NK-92 (cell line): Measurements from ENCODE around the gene DACT3.

ENCODE experiments used
- DNase-seq: peaks from one replicate; lab custom pipeline; 2025; ENCODE audit not compliant: unreplicated experiment; lab: John Stamatoyannopoulos, UW

DACT3 gene

DNA sequence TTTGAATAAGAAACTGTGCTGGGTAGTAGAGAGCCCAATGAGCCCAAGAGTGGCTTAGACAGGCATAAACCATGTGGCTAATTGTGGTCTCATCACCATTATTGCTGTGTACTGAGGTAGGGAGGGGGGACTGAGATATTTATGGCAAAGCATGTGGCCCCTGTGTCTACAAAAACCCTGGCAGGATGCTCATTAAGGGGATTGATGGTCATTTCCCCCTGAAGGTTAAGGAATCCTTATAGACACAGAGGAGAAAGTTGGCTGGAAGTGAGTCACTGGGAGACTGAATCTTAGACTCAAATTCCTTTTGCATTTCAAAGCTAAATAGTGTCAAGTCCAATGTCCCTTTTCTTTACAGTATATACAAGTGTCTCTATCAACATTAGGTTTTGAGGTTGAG is 9.8 kb upstream of the DACT3 start:
- no peak for DNase-seq

GRCh38 chr19:46668662-46669061 is 7.7 kb upstream of the DACT3 start:
- DNase-seq, result no peak

- DNase-seq, result no peak
Observed at GRCh38 chr19:46665072-46665471, 4.1 kb upstream of the DACT3 start.

- peak; percentile 27 for DNase-seq
Observed at GRCh38 chr19:46661735-46662592, 982 bp upstream of the DACT3 start.

DNA sequence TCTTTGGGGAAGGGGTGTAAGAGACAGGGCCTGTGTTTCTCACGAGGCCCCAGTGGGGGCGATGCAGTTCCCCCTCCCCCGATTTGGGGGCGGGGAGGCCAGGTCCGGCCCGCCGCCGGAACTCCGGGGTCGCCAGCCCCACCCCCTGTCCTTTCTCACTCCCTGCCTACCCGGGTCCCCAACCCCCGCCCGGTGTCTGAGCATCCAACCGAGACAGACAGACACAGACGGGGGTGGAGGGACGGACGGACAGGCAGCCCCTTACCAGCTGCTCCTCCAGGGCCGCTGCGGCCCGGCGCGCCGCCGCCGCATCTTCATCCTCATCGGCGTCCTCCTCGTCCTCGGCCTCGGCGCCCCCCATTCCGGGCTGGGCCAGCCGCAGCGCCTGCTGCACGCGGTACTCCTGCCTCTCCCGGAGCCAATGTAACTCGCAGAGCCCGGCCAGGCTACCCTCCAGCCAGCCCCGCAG is 397 bp downstream of the DACT3 start:
- no peak for DNase-seq

GRCh38 chr19:46660008-46660517 is 919 bp downstream of the DACT3 start:
- DNase-seq, result no peak

DNA sequence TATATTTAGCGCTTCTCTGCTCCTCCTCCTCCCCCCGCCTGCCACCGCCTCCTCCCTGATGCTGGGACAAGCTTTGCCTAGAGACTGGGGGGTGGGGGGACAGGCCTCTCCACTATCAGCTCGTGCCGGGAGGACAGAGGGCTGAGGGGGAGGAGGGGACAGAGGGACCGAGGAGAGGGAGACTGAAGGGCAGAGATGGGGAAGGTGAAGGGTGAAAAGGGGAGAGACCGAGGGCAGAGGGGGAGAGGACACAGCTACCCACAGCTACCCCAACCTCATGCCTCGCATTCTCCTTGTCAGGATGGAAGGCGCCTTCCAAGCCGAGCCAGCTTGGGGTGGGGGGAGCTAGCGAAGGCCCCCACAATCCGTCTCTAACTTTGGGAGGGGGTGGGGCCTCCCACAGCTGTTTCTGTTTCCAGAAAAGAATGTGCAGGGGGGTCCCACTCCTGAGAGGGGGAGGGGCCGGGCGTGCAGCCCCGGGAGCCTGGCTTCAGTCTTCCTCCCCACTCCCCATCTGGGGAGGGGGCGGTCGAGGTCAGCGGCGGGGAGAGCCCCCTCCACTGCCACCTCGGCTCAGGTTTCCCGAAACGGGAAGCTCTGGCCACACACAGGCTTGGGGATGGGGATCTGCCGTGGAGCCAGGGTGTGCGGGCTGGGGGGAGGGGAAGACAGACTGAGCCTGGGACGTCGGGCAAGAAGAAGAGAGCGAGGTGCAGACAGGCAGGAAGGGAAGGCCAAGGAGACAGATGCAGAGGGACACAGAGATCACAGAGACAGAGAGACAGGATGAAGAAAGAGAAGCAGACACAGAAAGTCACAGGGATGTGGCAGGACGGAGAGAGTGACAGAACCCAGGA is 1.6 kb downstream of the DACT3 start:
- DNase-seq, result no peak

- no peak for DNase-seq
Observed at GRCh38 chr19:46656541-46656940, 4.4 kb downstream of the DACT3 start.

DNA sequence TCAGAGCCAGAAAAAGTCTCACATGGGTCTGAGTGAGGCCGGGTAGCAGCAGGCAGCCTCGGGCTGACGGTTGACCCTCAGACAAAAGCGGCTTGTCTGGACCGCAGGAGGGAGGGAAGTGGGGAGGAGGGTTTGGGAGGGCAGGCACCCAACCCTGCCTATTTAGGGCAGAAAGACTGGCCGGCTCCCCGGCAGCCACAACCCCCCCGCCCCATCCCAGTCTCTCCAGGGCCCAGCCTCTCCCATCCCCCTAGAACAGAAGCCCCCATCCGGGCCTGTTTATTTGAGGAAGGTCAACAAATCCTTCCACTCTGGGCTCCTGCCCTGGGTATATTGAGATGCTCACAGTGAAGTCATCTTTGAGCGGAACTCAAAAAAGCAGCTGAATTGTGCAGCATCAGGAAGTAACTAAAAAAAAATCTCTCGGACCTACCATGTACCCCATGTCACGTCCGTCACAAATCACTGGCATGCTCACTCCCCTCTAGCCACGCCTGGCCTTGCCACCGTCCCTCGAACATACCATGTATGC is 6.3 kb downstream of the DACT3 start:
- DNase-seq, result no peak

DNA sequence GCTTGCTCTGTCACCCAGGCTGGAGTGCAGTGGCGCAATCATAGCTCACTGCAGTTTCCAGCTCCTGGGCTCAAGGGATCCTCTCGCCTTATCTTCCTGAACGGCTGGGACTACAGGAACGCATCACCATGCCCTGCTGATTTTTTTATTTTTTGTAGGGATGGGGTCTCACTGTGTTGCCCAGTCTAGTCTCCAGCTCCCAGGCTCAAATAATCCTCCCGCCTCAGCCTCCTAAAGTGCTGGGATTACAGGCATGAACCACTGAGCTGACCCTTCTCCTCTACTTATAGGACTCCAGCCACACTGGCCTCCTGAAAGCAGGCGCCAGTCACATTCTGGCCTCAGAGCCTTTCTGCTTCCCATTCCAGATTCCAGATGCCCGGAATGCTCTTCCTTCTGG is 10.5 kb downstream of the DACT3 start:
- no peak for DNase-seq

GRCh38 chr19:46648961-46649960 is 11.7 kb downstream of the DACT3 start:
- no peak for DNase-seq

DNA sequence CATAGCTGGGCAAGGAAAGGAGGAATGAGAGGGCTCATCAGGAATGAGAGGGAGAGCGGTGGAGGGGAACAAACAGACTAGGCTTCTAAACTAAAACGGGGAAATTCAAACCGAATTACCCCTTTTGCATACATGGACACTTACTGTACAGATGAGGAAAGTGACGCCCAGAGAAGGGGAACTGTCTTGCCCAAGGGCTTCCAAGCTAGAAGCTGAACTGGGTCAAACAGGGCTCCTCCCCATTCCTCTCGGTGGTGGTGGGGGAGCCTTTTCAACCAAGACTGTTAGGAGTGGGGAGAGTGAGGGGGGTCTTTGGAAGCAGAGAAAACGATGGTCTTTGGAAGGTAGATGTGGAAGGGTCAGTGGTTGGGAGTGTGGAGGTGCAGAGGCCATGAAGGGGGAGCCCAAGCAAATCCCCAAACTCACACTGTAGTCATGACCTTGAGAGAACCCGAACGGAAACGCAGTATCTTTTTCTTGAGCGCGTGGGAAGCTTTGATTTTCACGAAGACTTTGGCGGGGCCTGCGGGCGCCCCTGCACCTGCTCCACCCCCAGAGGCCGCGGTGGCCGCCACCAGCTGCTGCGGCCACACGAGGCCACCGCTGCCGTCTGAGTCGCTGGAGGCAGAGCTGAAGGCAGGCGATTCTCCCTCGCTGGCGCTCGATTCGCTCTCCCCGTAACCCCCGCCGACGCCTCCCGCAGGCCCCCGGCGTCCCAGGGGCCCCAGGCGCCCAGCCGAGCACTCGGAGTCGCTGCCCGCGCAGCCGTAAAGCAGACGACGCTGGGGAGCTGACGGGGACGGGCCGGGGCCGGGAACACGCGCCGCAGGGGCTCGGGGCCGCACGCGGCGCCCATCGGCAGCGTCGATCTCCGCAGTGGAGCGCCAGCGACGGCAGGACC is 12.7 kb downstream of the DACT3 start:
- DNase-seq, result no peak

DNA sequence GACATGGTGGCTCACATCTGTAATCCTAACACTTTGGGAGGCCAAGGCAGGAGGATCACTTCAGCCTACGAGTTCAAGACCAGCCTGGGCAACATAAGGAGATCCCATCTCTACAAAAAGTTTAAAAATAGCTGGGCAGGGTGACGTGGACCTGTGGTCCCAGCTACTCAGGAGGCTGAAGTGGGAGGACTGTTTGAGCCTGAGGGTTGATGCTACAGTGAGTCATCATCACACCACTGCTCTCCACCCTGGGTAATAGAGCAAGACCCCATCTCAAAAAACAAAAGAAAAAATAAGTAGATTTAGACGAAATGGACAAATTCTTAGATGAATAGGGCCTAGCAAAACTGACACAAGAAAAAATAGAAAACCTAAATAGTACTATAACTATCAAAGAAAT is 14.6 kb downstream of the DACT3 start:
- DNase-seq, result no peak

GRCh38 chr19:46644720-46645119 is 16.3 kb downstream of the DACT3 start:
- DNase-seq, result no peak

- DNase-seq, result no peak
Observed at GRCh38 chr19:46640656-46641055, 20.3 kb downstream of the DACT3 start.

DNA sequence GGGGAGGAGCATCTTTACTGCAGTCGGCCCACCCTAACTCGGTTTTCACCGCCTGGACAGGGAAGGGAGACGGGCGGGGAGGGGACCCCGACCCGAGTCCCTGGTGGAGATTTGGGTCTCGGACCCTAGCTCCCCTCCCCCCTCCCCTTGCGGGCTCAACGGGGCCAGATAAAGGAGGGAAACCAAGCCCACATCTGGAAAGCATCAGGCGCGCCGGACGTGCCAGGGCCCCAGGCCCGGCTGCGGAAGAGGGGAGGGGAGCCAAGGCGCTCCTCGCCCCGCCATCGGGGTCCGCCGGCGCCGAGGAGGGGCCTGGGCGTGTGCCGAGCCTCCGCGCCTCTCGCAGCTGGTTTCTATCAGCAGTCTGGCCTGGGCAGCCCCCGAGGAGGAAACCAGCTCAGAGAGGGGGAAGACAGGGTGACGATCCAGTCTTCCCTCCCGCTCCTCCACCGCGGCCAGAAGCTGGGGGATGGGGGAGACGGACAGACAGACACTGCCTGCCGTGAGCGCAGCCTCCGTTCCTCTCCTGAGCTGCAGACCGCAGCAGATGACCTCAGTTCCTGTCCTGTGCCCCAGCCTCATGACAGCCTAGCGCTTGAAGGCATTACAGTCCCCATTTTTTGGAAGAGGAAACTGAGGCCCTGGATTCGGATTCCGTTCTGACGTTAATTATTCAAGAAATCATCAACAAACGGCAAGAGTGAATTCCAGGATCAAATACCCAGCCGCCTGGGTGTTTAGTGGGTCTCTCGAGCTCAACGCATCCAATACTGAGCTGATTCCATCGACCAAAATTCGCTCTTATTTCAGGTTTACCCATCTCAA is 21.4 kb downstream of the DACT3 start:
- DNase-seq, result no peak

GRCh38 chr19:46637224-46637623 is 23.8 kb downstream of the DACT3 start:
- DNase-seq, result no peak
